Stimulated activated CD4-positive, alpha-beta T cell treated with anti-CD3 and anti-CD28 coated beads, Interleukin-2, amount 100 ng/mL, for 48 hours (primary cell): ENCODE results near the gene ACO2.

Experiments used
- DNase-seq, 2 donors: peaks; one replicate each; pipeline ENCODE4 v3.0.0-alpha.2; 2020

Gene ACO2

DNA sequence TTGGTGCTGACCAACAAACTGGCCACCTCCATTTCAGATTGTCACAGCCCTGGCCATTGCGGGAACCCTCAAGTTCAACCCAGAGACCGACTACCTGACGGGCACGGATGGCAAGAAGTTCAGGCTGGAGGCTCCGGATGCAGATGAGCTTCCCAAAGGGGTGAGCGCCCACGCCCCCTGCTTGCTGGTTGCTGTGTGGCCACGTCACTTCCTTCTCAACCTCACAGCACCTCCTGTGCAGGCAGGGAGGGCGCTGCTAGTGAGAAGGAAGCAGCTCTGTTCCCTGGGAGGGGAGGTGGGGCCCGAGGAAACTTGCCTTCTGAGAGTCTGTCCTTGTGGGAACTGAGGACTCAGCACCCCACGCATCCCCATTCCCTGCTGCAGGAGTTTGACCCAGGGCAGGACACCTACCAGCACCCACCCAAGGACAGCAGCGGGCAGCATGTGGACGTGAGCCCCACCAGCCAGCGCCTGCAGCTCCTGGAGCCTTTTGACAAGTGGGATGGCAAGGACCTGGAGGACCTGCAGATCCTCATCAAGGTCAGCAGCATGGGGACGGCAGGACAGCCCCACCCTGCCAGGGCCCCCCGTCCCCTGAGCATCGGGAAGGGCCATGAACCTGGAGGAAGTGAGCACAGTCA is 56.0 kb downstream of the ACO2 start:
- peak; percentile 42 to 52 for DNase-seq

- DNase-seq, result no peak
Observed at GRCh38 chr22:41525450-41526225, 56.7 kb downstream of the ACO2 start.

- no peak for DNase-seq
Observed at GRCh38 chr22:41526226-41526829, 57.4 kb downstream of the ACO2 start.

DNA sequence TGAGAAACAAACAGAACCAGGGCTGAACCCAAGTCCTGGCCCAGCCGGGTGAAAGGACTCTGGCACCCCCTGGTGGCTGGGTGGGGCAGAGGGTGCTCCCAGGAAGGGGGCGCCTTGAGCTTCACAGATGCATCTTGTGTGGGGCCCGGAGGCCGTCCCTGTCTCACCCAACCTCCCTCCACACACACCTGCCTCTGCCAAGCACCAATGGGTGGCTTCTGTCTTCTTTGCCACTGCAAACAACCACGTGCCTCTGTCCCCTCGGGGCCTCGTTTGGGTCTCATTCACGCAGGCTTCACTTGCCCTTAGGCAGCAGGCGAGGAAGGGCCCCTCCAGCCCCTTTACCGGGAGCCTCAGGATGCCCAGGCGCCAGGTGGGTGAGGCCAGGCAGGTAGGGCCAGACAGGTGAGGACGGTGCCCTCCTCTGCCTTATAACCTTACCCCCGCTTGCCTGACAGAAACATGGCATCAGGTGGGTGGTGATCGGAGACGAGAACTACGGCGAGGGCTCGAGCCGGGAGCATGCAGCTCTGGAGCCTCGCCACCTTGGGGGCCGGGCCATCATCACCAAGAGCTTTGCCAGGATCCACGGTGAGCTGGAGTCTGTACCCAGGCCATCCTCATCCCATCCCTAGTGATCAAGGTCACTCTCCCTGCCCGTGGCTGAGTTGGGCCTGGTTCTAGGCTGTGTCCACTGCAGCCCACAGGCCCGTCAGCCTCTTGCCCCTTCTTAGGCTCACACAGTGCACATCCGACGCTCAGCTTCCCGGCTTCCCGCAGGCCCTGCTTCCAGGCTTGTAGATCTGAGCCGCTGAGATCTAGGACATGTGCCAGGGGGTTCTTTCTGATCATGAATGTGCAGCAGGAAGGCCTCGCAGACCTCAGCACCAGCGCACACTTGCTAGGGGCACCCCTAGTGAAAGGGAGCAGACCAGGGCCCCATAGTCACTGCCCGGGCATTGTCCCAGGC is 58.2 kb downstream of the ACO2 start:
- peak; percentile 60 to 64 for DNase-seq

DNA sequence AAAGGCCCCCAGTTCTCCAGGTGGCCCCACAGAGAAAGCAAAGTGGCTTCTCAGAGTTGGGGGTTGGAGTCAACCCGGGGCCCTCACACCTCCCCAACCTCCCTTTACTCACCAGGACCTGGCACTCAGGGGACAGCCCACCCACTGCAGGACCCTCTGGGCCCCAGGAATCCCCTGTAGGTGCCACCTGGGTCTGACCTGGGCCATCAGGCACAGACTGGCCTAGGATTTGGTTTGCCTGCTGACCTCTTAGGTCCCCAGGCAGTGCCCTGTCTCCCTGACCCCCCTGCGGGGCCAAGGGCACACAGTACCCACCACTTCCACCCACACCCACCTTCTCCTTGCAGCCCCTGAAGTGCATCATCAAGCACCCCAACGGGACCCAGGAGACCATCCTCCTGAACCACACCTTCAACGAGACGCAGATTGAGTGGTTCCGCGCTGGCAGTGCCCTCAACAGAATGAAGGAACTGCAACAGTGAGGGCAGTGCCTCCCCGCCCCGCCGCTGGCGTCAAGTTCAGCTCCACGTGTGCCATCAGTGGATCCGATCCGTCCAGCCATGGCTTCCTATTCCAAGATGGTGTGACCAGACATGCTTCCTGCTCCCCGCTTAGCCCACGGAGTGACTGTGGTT is 59.3 kb downstream of the ACO2 start:
- DNase-seq, result no peak

GRCh38 chr22:41528938-41529561 is 60.1 kb downstream of the ACO2 start:
- no peak for DNase-seq

DNA sequence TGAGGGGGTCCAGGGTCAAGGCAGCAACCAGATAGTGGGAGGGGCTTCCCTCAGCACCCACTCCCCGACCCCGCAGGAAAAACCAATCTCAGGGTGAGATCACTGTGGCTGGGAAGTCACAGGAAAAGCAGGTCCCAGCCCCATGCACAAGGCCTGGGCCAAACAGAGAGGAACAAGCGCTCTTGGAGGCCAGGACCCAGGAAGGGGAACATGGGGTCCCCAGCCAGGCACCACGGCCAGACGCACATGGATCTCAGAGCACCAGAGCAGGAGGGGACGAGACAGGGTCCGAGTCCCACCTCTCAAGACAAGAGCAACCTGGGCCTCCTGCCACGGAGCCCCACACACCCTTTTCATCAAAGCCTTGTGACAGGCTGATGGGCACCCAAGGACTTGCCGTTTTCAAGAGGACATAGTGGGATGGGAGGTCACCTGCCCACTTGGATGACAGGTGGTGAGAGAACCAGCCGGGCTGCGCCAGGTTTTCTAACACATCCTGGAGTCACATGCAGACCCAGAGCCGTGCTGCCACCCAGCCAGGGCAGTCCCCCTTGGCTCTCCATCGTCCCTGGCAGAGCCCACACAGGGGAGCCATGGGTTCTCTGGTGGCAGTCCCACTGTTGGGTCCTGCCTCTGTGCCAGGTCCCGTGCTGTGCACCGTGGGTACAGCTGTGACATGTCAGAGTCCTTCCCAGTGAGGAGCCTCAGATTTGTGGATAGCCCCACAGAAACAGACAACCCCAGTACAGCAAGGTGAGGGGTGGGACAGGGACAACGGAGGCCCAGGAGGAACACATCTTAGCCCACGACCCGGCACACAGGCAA is 62.2 kb downstream of the ACO2 start:
- no peak for DNase-seq

- DNase-seq, result no peak
Observed at GRCh38 chr22:41531715-41532477, 63.0 kb downstream of the ACO2 start.

DNA sequence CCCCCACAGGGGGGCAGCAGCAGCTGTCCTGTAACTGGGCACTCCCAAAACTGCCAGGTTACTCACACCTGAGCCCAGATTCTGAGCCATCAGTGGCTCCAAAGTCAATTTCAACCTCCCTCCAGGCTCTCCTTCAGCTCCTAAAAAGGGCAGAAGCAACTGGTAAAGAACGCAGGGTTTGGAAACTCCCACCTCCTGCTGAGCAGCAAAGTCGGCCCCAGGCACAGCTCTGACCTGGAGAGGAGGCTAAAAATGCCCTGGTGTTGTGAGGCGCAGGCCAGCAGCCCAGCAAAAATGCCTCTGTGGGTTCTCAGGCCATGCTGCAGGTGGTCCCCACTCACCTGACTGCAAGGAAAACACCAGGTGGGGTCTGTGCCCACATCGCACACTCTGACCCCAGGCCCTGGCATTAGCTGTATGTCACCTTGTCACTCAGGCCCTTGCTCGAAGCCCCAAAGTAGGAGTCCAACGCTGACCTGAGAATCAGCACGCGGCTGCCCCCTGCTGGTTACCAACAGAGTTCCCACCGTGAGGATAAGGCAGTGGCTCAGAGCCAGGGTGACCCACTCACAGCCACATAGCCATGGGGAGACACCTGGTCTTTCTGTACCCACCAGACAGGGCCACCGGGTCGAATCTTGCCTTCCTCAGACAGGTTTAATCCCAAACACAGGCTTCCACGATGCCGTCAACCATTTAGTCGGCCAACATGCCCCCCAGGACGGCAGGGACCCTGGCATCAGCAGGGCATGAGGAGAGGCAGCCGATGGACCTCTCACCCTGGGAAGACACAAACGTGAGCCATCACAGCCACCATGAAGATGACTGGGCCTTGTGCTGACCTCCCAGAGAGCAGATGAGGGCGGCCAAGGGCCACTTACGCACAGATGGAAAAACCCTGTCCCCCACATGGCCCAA is 64.2 kb downstream of the ACO2 start:
- DNase-seq, result peak; percentile 72 to 78

DNA sequence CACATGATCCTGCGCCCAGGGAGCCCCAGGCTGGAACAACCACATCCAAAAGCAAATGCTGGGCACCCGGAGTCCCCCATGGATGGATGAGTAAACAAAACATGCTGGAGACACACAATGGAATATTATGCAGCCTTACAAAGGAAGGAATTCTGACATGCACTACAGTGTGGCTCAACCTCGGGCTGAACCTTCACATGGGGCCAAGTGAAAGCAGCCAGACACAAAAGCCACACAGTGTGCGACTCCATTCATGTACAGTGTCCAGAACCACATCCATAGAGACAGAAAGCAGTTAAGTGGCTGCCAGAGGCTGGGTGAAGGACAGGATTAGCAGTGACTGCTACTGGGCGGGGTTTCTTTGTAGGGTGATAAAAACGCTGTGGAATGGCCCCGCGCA is 65.3 kb downstream of the ACO2 start:
- DNase-seq, result no peak

GRCh38 chr22:41535244-41535643 is 66.3 kb downstream of the ACO2 start:
- no peak for DNase-seq

DNA sequence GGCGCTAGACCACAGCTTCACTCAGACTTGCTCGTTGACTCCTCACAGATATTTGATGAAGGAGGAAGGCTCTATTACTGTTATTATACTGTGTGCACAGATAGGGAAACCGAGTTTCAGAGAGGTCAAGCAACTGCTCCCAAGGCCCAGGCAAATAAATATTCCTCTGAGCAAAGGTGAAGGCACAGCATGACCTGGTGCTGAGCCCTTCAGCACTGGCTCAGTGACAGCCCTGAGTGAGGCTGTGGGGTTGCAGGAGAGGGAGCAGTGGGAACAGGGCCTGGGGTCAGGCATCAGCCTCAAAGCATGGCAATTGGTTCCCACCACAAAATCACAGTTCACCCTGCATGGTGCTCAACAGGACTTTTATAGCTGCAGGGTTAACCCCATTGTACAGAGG is 68.3 kb downstream of the ACO2 start:
- DNase-seq, result no peak

DNA sequence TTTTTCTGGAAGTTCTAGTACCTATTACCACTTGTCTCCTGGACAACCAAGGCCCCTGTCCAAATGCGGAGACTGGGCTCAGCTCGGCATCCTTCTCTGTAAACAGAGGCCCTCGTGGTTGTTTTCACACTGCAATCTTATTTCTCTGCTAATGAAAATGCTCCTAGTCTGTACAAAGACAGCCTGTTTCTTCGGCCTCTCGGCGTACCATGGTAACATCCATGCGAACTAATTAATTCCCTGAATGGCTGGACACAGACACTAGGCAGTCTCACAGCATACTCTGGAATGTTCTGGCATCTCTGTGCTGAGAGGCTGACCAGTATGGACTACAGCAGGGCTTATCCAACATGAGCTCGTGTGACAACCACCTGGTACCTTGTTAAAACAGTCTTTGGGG is 69.7 kb downstream of the ACO2 start:
- DNase-seq, result no peak

GRCh38 chr22:41539146-41540005 is 70.5 kb downstream of the ACO2 start:
- DNase-seq, result no peak

DNA sequence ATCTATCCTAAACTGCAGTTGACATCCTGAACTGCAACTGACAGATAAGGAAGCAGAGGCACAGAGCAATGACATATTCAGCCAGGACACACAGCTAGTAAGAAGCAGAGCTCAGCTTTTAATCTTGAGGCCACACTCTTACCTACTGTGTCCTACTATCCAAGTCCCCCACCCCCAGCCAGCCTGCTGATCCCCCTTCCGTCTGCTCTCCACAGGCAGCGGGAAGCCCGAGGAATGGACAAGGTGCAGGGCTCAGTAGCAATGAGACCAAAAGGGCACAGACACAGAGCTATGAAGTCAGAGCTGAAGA is 71.0 kb downstream of the ACO2 start:
- no peak for DNase-seq

GRCh38 chr22:41540365-41540764 is 71.4 kb downstream of the ACO2 start:
- no peak for DNase-seq

DNA sequence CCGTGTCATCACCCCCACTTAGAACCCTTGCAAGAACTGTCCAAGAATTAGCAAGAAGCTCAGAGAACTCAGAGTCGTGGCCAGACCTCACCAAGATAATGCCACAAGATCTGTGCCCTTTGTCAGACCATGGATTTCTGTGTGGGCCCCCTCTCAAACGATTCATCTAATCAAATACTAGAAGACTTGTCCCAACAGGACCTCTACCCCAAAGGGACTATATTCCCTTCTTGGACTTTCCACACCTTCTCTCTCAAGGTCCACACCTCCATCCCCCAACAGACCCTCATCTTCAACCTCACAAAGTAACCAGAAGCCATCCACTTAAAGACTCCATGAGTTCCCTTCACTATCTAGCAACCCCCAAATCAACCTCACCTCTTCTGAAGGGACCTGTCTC is 72.6 kb downstream of the ACO2 start:
- DNase-seq, result no peak

DNA sequence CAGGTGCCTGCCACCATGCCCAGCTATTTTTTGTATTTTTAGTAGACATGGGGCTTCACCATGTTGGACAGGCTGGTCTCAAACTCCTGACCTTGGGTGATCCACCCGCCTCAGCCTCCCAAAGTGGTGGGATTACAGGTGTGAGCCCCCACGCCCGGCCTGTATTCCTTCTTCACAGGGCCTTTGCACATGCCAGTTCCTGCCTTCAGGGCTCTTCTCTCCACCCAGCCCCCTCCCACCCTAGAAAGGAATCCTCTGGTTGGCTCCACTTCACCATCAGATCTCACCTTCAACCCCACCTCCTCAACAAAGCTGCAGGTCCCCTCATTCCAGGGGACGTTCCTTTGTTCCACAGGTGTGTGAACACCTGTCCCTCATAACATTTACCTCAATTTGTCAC is 73.3 kb downstream of the ACO2 start:
- no peak for DNase-seq
